NCI-H82 treated with DMSO at 0.1 percent for 48 hours (cell line): ENCODE data around the gene RAB1A.

Experiments
- DNase-seq: peaks from one replicate; lab custom pipeline; 2025; ENCODE audit not compliant: unreplicated experiment; lab: John Stamatoyannopoulos, UW

RAB1A gene

GRCh38 chr2:65062843-65063825, 66.8 kb downstream of the RAB1A start:
- peak; percentile 4 for DNase-seq

DNA sequence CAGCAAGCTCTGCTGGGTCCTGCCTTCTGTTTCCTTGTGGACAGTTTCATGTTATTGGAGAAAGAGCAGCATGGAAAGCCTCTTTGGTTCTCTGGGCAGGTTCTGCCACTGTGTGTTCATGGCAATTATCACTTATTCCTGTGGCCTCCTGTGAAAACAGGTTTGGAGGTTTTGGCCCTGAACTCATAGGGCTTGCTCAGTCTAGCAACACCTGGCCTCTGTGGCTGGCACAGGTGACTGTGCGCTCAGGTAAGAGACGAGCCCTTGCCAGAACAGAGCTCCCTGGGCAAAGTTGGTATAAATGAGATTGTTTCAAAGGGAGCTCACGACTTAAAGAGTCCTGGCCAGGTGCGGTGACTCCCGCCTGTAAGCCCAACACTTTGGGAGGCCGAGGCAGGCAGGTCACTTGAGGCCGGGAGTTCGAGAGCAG, 68.0 kb downstream of the RAB1A start:
- no peak for DNase-seq

- no peak for DNase-seq
Measured at GRCh38 chr2:65061146-65061909, 68.6 kb downstream of the RAB1A start.

DNA sequence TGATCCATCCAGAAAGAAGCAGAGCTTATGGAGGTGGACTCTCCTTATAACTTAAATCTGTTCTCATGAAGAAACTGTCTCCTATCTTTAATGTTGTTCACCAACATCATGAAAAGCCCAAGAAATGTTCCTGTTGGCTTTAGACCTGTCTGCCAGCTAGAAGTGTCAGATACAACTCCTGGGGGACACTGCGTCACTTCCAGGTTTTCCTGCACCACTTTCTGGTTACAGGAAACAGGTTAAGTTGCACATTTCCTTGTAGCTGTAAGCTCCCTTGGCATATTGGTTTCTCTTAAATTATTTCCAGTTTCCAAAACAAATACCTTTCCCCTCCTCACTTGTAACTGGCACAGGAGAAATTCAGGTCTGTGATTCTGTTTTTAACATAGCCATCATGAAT, 70.8 kb downstream of the RAB1A start:
- no peak for DNase-seq

GRCh38 chr2:65057391-65058052, 72.4 kb downstream of the RAB1A start:
- no peak for DNase-seq

DNA sequence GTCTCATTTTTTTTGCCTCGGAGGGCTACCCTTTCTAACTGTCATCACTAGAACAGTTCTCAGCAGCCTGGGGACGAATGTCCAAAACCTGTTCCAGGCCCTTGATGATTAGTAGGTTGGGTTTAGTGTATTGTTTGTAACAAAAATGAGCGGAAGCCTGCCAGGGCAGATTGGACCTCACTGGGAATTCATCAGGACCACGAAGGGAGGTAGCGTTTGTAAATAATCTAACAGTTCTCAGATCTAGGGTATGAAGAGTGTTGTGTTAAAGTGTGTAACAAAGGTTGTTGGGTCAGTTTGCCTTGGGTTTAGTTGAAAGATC, 72.9 kb downstream of the RAB1A start:
- no peak for DNase-seq

DNA sequence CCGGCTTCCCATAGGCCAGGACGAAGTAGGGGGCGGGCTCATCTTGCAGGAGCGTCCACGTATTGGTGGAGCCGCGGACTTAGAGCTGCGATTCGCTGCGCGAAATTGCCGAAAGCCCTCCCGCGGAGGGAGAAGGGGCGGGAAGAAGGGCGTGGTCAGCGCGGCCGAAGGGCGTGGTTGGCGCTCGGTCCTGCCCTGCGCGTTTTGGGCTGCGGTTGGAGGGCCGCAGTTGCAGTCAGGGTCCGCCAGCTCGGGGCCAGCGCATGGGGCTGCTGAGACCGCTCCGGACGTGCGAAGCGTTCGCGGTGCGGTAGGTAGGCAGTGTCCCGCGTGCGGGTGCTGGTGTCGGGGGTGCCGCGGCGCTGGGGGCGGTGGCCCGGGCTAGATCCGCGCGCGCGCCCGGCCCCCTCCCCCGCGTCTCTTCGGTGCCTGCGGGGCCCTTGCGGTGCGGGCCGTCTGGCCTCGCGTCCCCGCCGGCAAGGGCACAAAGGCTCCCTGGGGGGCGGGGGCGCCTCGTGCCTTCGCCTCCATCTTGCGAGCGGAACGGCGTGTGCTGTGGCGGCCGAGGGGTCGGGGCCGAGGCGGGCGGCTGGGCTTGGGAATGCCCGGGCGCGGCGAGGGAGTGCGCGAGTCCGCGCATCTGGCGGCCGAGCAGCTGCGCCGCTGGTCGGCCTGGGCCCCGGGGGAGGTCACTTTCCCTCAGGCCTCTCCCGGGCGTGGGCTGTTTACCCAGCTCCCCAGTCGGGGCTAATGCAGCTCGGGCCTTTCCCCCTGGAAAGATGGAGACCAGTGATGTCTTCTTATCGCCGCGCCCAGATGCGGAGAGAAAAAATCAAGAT, 73.5 kb downstream of the RAB1A start, which contains the start of gene CEP68:
Gene CEP68 (plus strand): TSS at position 202 of the 839 bp plus-strand sequence. CDS start 13,029 bp downstream, outside the sequence.
- DNase-seq, result peak; percentile 84

DNA sequence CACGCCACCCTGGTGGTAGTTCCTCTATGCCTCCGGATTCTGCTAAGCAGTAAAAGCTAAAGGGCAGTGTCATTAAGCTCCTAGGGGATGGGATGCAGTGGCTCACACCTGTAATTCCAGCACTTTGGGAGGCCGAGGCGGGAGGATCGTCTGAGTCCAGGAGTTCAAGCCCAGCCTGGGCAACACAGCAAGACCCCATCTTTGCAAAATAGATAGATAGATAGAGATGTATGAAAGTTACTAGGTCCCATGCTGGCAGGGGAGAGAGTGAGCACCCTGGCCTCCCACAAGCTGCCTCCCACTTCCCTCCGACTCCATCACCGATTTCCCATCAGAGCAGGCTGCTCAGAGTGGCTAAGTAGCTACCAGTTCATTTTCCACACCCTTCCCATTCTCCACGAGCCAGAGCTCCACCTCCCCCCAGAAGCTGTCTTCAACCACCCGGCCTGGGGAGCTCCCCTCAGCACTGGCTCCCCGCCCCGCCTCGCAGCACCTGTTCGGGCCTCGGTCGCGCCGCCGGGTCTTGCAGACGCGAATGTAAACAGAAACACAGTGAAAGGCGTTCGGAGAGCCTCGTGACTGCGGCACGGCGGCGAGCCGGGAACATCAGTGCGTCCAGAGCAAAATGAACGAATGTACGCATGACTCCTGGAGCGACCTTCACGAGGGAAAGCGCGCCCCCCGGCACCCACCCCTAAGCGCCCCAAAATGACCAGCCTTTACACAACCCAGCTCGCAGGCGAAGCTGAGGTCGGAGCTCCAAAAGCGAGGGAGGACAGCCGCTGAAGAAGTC, 74.3 kb downstream of the RAB1A start:
- no peak for DNase-seq

- DNase-seq, result no peak
Measured at GRCh38 chr2:65054749-65055421, 75.0 kb downstream of the RAB1A start.

GRCh38 chr2:65053199-65053598, 76.7 kb downstream of the RAB1A start:
- DNase-seq, result no peak

DNA sequence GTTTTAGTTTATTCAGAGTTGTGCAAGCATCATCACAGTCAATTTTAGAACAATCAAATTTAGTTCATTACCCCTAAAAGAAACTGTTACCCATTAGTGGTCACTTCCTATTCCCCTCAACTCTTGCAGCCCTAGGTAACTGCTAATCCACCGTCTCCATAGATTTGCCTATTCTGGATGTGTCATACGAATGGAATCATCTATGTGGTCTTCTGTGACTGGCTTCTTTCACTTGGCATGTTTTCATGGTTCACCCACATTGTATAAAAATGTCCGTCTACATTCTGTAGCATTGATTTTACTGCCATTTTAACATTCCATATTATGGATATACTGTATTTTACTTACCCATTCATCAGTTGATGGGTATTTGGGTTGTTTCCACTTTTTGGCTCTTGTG, 79.0 kb downstream of the RAB1A start:
- no peak for DNase-seq

GRCh38 chr2:65049010-65049639, 80.8 kb downstream of the RAB1A start:
- DNase-seq, result no peak

- no peak for DNase-seq
Measured at GRCh38 chr2:65046633-65047407, 83.1 kb downstream of the RAB1A start.

- DNase-seq, result no peak
Measured at GRCh38 chr2:65045651-65046050, 84.3 kb downstream of the RAB1A start.

GRCh38 chr2:65044097-65044735, 85.7 kb downstream of the RAB1A start:
- no peak for DNase-seq

GRCh38 chr2:65043001-65043400, 86.9 kb downstream of the RAB1A start:
- DNase-seq, result no peak
